Measurements from ENCODE around the gene HIPK4. TPM values are rescaled to one million over a fixed set of nuclear protein-coding genes. Genes with fewer than 3 reads are reported as not detected.

Gene HIPK4
- total RNA-seq, 1 experiment from 2014 or later = not detected

DNA sequence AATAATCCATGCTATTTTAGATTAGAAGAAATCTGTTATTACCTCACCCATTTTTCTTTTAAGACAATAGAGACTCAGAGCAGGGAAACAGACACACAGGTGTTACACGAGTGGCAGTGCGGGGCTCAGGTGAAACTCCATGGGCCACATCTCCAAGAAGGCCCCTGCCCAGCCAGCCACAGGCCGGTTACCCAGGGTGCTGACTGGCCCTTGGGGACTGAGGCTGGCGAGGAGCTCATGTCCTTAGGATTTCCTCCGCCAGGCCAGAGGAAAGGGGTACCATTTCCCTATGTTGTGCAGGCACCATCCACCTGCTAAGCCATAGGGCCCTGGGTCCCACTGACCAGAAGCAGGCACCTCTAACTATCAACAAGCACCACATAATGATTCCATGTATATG lies 52.4 kb downstream of the HIPK4 start:
- Histone ChIP-seq H3K27ac (ENCODE audit: low read length) (no peak overlapping the region), H3K36me3 (ENCODE audit: low read depth, low read length) (peaks cover 2% of the 10 kb centered on the region; the same call in 1 of the 2 replicates), H3K4me1 (ENCODE audit: insufficient read depth, low read length) (no peaks in the 10 kb centered on the region), H3K79me2 (ENCODE audit: low read length) (no peaks in the 10 kb centered on the region), H3K9me3 (ENCODE audit: low read length) (no peaks in the 10 kb centered on the region), H4K20me1 (ENCODE audit: low read length) (no peaks in the 10 kb centered on the region), H3K4me3 (ENCODE audit: low read length) (no peak overlapping the region), H3K4me2 (ENCODE audit: low read length) (no peak overlapping the region), H3K27me3 (ENCODE audit: low read length) (no peaks in the 10 kb centered on the region), H3F3A (ENCODE audit: low read length, unreplicated experiment) (no peaks in the 10 kb centered on the region), H2AFZ (ENCODE audit: low read length) (no peak overlapping the region), H3K9me2 (replicated peaks; ENCODE audit: low read length) (no peaks in the 10 kb centered on the region), H3K9ac (ENCODE audit: low read length) (no peak overlapping the region)
- BruUV-seq (replicated peaks) = no TSS peak
- POLR2A ChIA-PET (ENCODE audit: unreplicated experiment) = no interaction called here
- CTCF ChIA-PET = no interaction called here
- TF ChIP-seq EZH2phosphoT487 (IDR thresholded peaks at IDR 0.05; ENCODE audit: borderline replicate concordance, low read length) = no peak
- TF ChIP-seq, protein P1, sequence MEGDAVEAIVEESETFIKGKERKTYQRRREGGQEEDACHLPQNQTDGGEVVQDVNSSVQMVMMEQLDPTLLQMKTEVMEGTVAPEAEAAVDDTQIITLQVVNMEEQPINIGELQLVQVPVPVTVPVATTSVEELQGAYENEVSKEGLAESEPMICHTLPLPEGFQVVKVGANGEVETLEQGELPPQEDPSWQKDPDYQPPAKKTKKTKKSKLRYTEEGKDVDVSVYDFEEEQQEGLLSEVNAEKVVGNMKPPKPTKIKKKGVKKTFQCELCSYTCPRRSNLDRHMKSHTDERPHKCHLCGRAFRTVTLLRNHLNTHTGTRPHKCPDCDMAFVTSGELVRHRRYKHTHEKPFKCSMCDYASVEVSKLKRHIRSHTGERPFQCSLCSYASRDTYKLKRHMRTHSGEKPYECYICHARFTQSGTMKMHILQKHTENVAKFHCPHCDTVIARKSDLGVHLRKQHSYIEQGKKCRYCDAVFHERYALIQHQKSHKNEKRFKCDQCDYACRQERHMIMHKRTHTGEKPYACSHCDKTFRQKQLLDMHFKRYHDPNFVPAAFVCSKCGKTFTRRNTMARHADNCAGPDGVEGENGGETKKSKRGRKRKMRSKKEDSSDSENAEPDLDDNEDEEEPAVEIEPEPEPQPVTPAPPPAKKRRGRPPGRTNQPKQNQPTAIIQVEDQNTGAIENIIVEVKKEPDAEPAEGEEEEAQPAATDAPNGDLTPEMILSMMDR (conservative IDR thresholded peaks at IDR 0.05; ENCODE audit: low read depth, low read length) = no peak
- TF ChIP-seq EZH2 (IDR thresholded peaks at IDR 0.05; ENCODE audit: low read length, unreplicated experiment) = no peak
- intact Hi-C loops (cut with micrococcal nuclease) = no loop called here
- DNase-seq (no peak), ATAC-seq (no peak)

DNA sequence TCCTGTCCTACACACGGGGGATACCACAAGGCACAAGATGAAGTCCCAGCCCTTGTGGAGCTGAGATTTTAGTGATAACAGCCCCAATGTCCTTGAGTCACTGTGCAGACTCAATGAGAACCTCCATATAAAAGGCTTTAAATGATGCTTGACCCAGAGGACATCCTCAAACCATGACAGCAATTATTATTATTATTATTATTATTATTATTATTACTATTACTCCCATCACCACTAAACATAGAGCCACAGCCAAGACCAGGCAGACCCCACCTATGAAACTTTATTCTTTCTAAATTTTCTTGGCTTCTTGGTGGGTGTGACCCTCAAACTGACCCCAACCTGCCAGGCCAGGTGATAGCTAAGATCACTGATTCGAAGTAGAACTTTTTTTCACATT lies 52.9 kb downstream of the HIPK4 start:
- ChIA-PET POLR2A (ENCODE audit: unreplicated experiment) (no interaction called here), CTCF (no interaction called here)
- Histone ChIP-seq H2AFZ (ENCODE audit: low read length) (no peak overlapping the region), H3K9ac (ENCODE audit: low read length) (no peak overlapping the region), H3K36me3 (ENCODE audit: low read depth, low read length) (peaks cover 3% of the 10 kb centered on the region; the same call in 1 of the 2 replicates), H3K9me2 (replicated peaks; ENCODE audit: low read length) (no peaks in the 10 kb centered on the region), H3K4me1 (ENCODE audit: insufficient read depth, low read length) (no peaks in the 10 kb centered on the region), H4K20me1 (ENCODE audit: low read length) (no peaks in the 10 kb centered on the region), H3K4me3 (ENCODE audit: low read length) (no peak overlapping the region), H3K27me3 (ENCODE audit: low read length) (no peaks in the 10 kb centered on the region), H3K27ac (ENCODE audit: low read length) (no peak overlapping the region), H3K9me3 (ENCODE audit: low read length) (no peaks in the 10 kb centered on the region), H3K79me2 (ENCODE audit: low read length) (no peaks in the 10 kb centered on the region), H3K4me2 (ENCODE audit: low read length) (no peak overlapping the region), H3F3A (ENCODE audit: low read length, unreplicated experiment) (no peaks in the 10 kb centered on the region)
- no TSS peak for BruUV-seq (replicated peaks)
- intact Hi-C loops (cut with micrococcal nuclease) = no loop called here
- TF ChIP-seq EZH2phosphoT487 (IDR thresholded peaks at IDR 0.05; ENCODE audit: borderline replicate concordance, low read length) = no peak
- TF ChIP-seq EZH2 (IDR thresholded peaks at IDR 0.05; ENCODE audit: low read length, unreplicated experiment) = no peak
- TF ChIP-seq, protein P1 (conservative IDR thresholded peaks at IDR 0.05; ENCODE audit: low read depth, low read length) = no peak
- DNase-seq (no peak), ATAC-seq (no peak)

DNA sequence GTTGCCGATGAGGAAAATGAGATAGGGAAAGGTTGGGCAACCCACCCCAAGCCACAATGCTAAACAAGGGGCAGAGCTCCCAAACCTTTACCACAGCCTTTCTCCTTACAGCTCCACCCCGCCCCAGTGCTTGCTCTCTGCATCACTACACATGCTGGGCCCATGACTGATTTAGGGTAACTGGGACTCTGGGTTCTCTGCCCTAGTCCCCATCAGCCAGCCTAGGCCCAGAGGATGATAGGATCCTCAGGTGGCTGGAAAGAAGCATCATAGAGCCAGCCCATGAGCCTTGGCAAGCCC lies 53.4 kb downstream of the HIPK4 start:
- H3K36me3 ChIP-seq (ENCODE audit: low read depth, low read length) = peaks cover 3% of the 10 kb centered on the region; the same call in 1 of the 2 replicates
- no peaks in the 10 kb centered on the region for H3K27me3 ChIP-seq (ENCODE audit: low read length)
- TF ChIP-seq EZH2phosphoT487 (IDR thresholded peaks at IDR 0.05; ENCODE audit: borderline replicate concordance, low read length) (no peak), EZH2 (IDR thresholded peaks at IDR 0.05; ENCODE audit: low read length, unreplicated experiment) (no peak)
- TF ChIP-seq, protein P1 (conservative IDR thresholded peaks at IDR 0.05; ENCODE audit: low read depth, low read length) = no peak
- H3F3A ChIP-seq (ENCODE audit: low read length, unreplicated experiment) = no peaks in the 10 kb centered on the region
- H3K4me3 ChIP-seq (ENCODE audit: low read length) = no peak overlapping the region
- H4K20me1 ChIP-seq (ENCODE audit: low read length) = no peaks in the 10 kb centered on the region
- no peaks in the 10 kb centered on the region for H3K9me3 ChIP-seq (ENCODE audit: low read length)
- no peaks in the 10 kb centered on the region for H3K4me1 ChIP-seq (ENCODE audit: insufficient read depth, low read length)
- H3K4me2 ChIP-seq (ENCODE audit: low read length) = no peak overlapping the region
- ChIA-PET POLR2A (ENCODE audit: unreplicated experiment) (no interaction called here), CTCF (no interaction called here)
- DNase-seq (no peak), ATAC-seq (no peak)
- H3K27ac ChIP-seq (ENCODE audit: low read length) = no peak overlapping the region
- no peaks in the 10 kb centered on the region for H3K9me2 ChIP-seq (replicated peaks; ENCODE audit: low read length)
- no TSS peak for BruUV-seq (replicated peaks)
- no peak overlapping the region for H2AFZ ChIP-seq (ENCODE audit: low read length)
- intact Hi-C loops (cut with micrococcal nuclease) = no loop called here
- H3K79me2 ChIP-seq (ENCODE audit: low read length) = no peaks in the 10 kb centered on the region
- H3K9ac ChIP-seq (ENCODE audit: low read length) = no peak overlapping the region

Data from PC-3 (cell line).